ENCODE measurements around the gene NAE1.

Gene NAE1

DNA sequence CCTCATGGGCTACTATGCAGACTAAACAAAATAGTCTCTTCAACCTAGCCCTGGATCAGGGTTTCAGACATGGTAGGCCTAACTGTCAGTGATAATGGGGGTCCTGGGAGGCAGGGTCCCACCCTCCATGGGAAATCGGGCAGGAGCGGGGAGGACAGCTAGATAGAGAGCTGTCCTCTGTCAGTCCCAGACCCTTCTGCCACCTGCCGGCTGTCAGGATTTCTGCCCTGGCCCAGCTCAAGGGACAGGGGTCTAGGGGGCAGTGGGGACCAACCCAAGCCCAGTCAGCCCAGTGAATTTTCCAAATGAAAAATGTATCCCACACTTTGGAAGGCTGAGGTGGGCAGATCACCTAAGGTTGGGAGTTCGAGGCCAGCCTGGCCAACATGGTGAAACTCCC is 18.8 kb upstream of the NAE1 start:
- no peak for DNase-seq

DNA sequence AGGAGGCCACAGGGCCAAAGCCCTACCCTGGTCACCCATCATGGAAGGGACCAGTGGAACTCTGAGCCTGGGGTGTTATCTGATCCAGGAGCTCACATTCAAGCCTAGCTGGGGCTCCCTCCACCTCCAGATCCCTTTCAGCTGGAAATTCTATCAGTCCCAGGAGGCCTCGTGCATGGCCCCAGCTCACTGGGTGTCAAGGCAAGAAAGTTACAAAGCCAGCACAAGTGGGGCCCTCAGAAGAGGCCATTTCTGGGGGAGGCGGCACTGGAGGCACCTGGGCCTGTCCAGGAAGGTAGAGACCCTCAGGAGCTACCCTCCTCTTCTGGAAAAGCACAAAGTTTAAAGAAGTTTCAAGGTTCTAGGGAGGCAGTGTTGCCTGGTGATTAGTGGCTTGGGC is 18.2 kb upstream of the NAE1 start:
- DNase-seq: no peak

DNA sequence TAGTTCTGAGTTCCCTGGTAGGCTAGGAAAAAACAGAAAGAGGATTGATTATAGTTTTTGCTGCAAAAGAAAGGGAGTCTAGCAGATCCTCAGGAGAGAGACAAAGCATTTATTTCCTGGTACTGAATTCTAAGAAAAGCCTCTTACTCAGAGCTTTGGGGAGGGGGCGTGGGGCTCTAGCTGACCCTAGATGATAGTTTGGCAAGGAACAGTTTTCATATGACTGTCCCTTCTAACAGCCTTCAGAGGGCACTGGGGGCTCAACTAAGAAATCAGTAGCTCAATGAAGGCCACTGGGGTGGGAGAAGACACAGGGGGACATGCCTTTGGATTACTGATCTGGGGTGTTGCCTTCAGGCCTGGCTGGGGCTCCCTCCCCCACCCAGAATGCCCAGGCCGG is 17.4 kb upstream of the NAE1 start:
- DNase-seq: no peak

DNA sequence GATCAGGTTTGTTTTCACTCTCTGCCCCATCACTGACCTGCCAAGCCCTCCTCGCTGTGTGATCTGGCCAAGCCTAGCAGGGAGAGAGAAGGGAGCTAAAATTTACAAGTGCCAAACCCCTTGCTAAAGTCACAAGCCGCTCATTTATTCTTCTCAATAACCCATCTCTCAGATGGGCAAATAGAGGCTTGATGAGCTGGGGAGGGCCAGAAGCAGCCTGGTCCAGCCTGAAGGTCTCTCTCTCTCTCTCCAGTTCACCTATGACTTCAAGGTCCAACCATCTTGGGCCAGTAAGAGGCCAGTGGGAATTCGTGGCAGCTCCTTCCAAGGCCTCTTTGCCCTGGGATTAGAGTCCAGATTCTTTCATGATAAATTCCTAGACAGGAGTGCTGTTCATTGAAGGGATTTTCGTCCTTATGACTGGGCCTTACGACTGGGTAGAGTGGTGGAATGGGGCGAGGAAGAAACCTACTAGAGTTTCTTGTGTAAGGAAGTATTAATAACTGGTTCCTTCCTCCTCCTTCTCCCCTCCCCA is 16.8 kb upstream of the NAE1 start:
- DNase-seq: no peak

DNA sequence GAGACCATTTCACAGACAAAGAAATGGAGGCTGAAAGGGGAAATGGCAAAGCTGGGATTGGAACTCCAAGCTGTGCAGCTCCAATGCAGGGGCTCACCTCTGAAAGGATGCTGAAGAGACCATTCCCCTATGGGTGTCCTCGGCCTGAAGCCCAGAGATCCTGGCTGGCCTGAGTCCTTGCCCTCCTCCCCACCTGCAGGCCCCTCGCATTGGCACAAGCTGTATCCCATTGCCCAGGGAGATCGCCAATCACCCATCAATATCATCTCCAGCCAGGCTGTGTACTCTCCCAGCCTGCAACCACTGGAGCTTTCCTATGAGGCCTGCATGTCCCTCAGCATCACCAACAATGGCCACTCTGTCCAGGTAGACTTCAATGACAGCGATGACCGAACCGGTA is 16.1 kb upstream of the NAE1 start:
- DNase-seq: no peak

DNA sequence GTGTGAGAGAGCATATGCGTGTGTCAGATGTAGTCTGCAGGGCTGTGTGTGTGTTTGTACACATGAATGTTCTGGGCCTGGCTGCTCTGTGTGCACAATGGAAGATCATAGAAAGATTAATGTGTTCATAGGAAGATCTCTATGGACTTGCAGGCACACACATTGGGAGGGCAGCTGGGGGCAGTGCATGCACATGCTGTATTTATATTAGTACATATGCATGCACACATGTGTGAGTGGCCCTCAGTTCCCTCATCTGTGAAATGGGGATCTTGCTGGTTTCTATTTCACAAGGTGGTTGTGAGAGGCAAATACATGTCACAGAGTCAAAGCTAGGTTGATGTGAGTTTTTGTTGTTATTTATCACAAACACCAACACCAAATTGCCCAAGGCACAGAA is 15.5 kb upstream of the NAE1 start:
- DNase-seq: no peak

DNA sequence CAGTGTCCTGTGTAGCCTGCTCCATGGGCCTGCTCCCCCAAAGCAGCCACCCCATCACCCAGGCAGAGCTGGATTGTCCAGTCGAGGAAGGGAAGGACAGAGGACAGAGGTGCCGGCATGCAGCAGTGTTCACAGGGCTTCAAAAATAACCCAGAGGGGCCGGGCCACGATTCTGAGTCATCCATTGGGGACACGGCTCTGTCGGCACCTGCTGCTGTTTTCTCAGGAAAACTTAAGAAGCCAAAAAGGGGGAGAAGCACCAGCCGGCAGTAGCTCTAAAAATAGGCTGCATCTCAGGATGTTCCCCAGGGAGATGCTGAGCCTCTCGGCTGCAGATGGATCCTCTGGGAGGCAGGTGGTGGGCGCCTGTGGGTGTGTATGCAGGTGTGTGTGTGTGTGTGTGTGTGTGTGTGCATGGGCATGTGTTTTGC is 15.0 kb upstream of the NAE1 start:
- DNase-seq: no peak

DNA sequence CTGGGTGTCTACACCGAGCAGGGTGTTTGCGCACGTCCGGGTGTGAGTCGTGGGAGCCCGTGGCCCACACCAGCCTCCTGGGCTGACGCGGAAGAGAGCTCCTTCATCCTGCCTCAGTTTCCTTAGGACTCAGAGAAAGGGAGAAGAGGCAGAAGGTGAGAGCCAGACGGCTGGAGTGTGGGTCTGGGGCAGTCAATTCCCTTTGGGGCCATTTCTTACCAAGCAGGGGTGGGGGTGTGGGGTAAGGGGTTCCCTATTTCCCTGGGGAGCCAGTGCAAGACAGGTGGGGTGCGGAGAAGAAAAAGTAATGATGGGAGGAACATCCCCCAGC is 14.3 kb upstream of the NAE1 start:
- no peak for DNase-seq

DNA sequence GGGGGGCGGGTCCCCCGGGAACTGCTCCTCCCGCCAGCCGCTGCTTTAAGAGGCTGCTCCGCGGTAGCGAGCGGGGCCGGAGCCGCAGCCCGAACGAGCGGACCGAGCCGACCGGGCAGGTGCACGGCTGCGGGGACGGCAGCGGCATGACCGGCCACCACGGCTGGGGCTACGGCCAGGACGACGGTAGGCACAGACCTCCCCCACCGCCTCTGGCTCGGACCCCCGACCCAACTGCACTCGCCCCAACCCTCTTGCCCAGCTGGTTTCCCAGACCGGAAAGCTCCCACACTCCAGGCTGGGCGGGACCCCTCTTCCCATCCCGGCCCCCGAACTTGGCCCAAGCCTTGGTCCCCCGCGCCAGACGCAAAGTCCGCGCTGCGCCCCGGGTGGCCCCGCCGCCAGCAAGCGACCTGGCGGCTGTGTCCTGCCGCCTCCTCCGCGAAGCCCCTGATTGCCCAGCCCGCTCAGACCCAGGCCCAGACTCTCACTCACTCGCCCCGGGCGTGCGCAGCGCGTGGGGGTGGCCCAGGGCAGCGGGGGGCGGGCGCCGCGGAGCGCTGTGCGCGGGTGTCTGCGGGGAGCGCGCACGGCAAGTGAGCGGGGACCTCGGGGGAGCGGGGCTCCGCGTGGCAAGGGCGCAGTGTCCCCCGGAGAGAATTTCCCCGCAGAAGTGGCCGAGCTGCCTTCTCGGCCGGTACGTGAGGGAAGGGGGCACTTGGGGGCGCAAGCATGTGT is 13.7 kb upstream of the NAE1 start, which contains the start of gene CA7:
TSS of gene CA7 (plus strand) at position 73 of the 738 bp plus-strand sequence. CDS start at position 147, 74 bp downstream.
- DNase-seq: no peak

DNA sequence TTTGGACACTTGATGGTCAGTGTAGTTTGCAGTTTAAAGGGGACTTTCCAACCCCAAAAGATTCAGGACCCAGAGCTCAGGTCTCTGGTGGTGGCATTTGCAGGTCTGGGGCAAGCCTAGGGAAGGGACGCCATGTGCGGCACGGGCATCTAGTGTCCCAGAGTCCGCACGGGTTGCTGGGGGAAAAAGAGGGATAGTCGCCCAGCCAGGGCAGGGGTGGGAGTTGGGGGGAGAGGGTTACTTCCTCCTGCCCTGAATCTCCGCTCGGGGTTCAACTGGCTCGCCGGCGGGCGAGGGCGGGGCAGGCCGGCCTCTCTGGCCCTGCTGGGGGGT is 13.2 kb upstream of the NAE1 start:
- DNase-seq: no peak

DNA sequence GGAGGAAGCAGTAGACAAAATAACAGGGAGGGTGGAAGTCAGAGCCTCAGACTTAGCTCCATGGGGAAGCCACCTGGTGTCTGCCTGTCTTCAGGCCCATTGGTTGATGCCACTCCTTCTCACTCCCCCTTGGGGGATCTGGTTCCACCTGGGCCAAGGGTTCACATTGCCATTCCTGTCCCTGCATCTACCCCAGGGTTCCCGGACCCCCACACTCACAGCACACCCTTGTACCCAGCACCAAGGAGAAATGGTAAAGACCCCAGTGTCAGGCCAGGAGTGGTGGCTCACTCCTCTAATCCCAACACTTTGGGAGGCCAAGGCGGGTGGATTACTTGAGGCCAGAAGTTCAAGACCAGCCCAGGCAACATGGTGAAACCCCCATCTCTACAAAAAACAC is 12.4 kb upstream of the NAE1 start:
- DNase-seq: no peak

DNA sequence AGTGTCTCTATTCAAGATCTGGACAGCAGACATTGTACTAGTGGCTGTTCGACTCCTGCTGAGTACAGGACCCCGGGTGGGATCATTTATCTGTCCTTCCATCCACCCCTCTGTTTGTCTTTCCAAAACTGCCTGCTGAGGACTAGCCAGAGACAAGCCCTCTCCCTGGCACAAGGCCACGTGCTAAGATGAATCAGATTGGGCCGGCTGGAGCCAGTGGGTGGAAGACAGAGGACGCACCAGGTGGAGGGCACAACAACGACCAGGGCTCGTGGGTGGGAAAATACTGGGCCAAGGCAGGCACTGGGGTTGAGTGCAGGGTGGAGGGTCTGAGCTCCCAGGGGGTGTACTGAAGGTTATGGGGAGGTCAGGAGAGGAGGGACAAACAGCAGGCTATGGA is 12.0 kb upstream of the NAE1 start:
- DNase-seq: no peak

DNA sequence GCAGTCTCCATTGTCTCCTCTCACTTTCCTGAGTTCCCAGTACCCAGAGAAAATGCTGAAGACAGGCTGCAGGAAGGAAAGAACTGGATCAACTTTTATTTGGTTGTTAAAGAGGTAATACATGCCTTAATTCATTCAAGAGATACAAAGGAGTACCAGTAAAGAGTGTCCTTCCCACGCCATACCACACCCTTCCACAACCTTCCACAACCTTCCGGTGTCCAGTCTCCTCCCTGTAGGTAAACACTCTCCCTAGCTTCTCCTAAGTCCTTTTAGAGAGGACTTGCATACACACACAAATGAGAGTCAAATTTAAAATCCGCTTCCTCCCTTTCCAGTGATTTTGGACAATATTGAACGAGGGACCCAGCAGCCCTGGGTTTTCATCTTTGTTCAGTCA is 10.6 kb upstream of the NAE1 start:
- DNase-seq: no peak

DNA sequence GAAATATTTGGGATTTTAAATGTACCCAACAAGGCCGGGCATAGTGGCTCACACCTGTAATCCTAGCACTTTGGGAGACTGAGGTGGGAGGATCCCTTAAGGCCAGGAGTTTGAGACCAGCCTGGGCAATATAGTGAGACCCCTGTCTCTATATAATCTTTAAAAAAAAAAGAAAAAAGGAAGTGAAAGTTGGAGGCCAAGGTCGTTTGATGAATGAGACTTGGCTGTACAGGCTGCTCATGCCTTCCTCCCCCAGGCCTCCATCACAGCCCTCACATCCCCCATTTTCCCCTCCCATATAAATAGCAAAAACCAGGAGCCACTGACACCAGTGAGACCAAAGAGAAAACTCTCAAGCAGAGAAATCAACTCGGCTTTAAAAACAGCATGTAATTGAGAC is 10.1 kb upstream of the NAE1 start:
- no peak for DNase-seq

DNA sequence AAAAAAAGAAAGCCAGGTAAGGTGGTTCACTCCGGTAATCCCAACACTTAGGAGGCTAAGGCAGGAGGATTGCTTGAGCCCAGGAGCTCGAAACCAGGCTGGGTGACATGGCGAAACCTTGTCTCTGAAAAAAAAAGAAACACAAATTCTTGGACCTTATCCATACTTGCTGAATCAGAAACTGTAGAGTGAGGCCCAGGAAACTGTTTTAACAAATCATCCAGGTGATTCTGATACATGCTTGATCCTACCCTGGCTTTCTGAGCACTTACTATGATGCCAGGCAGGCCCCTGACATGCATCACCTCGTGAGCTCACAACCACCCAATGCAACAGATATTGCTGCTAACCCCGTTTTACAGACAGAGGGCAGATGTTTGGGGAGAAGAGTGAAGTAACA is 4.0 kb upstream of the NAE1 start:
- DNase-seq: no peak

DNA sequence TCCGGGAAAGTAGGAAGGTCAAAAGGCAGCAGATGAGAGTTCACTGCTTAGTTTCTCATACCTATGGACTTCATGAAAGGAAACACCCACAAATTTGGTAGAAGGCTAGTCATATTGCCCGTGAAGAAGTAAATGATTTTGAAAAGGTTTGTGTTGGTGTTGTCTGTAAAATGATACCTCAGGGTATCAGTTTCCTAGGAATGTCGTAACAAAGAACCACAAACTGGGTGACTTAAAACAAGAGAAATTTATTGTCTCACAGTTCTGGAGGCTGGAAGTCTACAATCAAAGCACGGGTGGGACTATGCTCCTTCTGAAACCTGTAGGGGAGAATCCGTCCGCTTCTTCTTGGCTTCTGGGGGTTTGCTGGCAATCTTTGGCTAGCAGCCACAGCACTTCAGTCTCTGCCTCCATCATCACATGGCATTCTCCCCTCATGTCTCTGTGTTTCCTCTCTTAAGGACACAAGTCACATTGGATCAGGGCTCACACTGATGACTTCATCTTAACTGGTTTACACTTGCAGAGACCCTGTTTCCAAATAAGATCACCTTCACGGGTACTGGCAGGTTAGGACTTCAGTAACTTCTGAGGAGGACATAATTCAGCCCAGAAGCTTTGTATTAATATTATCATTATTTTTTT is 2.0 kb upstream of the NAE1 start:
- DNase-seq: no peak

DNA sequence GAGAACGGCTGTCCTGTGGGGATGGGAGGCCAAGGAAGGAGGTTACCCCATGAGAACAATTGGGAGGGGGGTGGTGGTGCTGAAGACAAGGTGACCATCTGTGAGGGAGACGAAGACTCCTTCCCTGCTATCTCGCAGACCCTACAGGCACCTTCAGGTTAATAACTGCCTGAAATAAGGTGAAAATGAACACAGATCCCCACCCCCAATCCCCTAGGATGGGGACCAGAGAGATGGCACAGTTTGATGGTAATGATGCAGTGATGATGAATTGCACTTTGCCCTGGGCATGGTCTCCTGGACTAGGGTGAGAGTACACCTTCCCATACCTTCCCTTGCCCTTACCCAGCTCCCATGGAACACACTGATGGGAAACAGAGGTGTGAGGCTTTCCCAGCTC is 1.4 kb upstream of the NAE1 start:
- no peak for DNase-seq

DNA sequence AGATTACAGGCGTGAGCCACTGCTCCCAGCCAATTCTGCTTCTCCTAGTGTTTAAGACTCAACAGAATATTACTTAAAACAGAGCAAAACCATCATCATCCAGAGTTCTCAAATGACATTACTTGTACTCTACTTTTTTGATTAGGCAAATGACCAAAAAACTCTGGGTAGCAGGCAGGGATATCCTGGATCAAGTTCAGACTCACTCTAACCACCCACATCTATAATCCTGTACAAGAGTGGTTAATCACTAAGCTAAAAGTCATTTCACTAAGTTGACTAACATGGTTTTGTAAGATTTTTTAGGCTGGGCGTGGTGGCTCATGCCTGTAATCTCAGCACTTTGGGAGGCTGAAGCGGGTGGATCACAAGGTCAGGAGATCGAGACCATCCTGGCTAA is 6.8 kb downstream of the NAE1 start:
- no peak for DNase-seq

DNA sequence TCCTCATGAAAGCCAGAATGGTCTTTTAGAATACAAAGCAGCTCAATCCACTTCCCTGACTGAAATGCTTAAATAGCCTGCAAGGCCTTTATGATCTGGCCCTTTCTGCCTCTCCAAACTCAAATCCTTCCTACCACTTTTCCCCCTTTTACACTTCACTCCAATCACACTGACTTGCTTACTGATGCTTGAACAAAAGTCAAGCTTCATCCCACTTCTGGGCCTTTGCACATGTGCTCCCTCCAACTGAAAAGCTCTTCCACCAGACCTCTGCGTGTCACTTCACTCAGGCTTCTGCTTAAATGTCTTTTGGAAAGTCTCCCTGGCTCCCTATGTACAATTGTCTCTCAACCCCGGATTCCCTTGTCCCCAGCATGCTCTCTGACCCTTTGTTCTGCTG is 16.0 kb downstream of the NAE1 start:
- DNase-seq: no peak

DNA sequence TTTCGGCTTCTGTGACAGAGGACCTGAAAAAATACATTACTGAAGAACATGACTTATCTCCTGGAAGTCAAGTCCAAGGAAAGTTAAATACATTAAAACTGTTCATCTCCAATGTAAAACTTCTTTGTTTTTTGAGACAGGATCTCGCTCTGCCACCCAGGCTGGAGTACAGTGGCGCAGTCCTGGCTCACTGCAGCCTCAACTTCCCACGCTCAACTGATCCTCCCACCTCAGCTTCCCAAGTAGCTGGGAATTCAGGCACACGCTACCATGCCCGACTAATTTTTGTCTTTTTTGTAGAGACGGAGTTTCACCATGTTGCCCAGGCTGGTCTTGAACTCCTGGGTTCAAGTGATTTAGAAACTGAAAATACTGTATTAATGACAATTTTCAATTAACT is 19.7 kb downstream of the NAE1 start:
- no peak for DNase-seq

DNA sequence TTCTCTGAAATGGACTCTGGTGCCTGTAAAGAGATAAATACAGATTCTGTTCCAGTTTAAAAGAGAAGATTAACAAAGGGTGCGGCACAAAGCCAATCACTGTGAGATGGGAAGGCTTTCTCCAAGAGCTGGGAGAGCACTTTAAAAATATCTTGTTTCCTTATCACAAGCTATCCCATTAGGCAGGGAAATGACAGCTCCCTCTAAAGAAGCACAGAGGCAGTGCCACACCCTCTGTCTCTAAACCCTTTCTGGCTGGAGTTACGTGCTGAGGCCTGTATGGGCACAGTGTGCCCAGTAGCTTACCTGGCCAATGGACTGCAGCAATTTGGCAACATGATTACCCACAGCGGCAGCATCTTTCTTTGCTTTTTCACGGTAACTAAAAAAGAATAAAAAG is 20.4 kb downstream of the NAE1 start:
- no peak for DNase-seq

DNA sequence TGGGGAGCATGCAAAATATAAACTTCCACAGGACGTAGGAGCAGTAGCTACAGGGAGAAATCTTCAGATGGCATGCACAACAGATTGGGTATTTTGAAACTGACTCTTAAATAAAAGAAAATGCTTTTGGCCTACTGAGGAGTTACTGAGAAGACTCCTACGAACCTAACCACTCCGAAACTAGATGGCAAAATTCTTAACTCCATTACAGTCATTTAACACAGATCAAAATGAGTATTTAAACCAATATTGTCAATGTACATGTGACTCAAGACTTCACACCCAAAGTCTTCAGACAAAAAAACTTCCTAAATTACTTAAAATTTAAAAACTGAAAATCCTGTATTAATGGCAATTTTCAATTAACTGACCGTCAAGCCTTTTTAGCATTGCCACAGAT is 21.0 kb downstream of the NAE1 start:
- no peak for DNase-seq

DNA sequence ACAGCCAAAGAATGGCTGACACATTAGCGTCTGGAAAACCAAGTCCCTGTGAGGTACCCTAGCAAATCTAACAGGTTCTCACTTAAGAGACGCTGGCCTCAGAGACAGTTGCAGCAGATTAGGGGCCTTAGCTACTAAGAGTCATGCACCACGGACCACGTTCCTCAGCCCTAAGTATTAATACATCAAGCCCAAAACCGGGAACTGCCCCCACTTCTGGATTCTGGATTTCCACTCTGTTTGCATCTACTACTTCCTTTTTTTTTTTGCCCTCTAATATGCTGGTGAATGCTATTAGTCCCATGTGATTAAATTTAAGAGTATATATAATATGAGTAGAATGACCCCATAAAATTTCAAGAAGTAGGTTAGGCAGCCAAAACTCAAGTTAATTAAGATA is 28.6 kb downstream of the NAE1 start:
- no peak for DNase-seq

DNA sequence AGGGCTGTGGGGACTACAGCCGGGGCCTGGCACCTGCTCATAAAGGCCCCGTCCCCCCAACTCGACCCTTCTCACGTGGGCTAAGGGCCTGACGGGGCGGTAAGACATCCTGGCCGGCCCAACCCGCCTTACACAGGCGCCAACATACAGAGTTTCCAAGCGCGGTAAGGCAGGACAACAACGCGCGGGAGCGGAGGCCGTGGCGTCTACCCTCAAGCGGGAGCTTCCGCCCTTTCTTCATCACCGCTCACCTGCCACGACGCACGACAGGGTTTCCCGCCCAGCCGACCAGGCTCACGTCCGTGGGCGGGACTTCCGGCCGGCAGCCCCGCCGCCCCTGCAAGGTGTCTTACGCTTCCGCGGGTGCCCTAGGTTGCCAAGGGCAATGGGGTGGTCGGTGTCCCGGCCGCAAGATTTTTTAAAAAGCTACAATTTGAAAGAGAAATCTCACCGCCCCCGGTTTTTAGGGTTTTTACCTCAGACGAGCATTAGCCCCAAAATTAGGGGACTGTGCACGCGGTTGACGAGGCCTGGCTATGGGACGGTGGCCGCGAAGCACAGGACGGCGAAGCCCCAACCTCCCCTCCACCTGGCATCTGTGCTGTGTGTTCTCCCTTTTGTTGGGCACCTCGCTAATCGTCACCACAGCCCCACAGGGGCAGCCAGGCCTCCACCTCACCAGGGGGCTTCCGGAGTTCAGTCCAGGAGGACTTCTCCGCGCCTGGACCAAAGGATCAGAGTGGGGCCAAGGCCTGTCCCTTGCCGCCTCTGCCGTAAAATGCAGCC is 29.3 kb downstream of the NAE1 start, which contains the start of gene TERB1:
TSS of gene TERB1 (minus strand) at position 265 of the 786 bp plus-strand sequence. CDS start 4,786 bp downstream, outside the sequence.
- no peak for DNase-seq

Data from activated CD4-positive, alpha-beta T cell treated with anti-CD3 and anti-CD28 coated beads for 1 hour (primary cell).